HUDEP-2 (cell line): ENCODE measurements around the gene NDUFS1.
"Not testable (repeated sequence)": the region's sequence is repeated elsewhere in the genome, so short reads cannot be mapped to it uniquely, and the experiment has no call there.

Source experiments
- DNase-seq, 76 experiments: peaks; one replicate each; lab custom pipeline; 2025; ENCODE audit not compliant: unreplicated experiment in 76 of 76; lab: John Stamatoyannopoulos, UW

Gene NDUFS1

DNA sequence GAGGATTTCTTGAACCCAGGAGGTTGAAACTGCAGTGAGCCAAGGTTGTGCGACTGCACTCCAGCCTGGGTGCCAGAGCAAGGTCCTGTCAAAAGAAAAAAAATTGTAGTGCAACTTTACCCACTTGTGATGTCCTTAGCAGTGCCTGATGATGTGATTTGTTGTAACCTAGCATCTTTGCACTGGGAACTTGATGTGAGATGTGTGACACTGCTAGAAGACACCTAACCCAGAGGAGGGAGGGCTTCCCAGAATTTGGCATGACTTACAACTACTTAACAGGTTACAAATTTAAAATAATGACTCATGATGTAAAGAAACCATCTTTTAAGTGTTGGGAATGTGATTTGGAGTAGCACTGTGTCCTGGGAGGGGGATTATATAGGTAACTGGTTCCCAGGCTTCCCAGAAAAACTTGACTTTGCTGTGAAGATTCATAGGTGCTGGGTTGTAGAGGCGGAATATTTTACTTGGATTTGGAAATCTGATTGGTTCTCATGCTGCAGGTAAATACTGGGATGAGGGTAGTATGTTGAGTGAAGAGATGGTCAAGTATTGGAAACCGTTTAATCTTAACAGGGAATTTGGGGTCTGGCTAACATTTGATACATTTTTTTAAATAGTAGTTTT lies 4.1 kb upstream of the NDUFS1 start:
- DNase-seq = no peak

DNA sequence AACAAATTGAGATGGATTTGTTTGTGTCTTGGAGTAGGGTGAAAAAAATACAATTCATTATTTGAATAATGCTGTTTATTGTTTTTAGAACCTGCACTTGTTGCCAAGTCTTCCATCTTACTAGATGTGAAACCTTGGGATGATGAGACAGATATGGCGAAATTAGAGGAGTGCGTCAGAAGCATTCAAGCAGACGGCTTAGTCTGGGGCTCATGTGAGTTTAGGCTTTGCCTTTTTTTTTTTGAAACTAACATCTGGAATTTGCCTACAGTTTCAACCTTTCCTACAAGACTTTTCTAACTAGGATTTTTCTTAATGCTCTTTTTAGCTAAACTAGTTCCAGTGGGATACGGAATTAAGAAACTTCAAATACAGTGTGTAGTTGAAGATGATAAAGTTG lies 3.2 kb upstream of the NDUFS1 start:
- not testable (repeated sequence) for DNase-seq

DNA sequence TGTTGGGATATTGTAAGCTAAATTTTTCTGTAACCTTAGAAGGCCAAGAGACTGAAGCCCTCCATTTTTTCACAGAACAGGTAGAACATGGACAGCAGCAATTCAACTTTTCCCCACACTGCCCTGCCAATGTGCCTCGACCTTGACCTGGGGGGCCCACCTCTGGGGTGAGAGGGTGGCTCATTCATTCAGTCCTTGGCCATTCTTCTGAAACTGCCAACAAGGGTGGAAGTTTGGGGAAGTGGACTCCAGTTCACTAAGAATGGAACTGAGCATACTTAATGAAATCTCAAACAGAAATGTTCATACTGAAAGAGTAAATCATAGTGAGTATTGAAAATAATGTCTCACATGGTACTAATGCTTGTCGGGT lies 1.5 kb upstream of the NDUFS1 start:
- DNase-seq = peak in 1 of 76 experiments; percentile 6

DNA sequence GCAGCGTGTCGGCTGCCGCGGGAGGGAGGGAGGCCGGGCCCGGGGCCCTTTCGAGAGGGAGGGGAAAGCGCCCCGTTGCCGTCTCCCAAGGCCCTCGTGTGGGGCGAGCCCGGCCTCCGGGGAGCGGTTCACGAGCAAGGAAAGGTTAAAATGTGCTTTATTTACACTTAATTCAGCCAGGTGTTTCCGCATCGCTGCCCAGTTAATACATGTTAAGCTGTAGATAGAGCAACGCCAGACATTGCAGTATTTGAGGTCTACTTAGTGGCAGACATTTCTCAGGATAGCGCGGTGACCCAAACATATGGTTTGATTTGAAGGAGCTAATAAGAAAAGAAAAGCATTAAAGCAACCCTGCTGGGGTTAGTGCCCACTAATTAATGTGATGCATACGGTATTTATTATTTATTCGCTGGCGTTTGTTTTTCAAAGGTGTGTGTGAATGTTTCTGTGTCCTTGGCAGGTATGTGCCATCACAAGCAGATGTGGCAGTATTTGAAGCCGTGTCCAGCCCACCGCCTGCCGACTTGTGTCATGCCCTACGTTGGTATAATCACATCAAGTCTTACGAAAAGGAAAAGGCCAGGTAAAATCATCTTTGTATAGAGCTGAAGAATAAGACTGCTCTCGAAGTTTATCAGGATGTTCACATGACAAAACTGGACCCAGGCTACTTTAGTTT lies 1.0 kb upstream of the NDUFS1 start:
- DNase-seq = peak in 10 of 76 experiments; percentile 7 to 61 (median 48)

DNA sequence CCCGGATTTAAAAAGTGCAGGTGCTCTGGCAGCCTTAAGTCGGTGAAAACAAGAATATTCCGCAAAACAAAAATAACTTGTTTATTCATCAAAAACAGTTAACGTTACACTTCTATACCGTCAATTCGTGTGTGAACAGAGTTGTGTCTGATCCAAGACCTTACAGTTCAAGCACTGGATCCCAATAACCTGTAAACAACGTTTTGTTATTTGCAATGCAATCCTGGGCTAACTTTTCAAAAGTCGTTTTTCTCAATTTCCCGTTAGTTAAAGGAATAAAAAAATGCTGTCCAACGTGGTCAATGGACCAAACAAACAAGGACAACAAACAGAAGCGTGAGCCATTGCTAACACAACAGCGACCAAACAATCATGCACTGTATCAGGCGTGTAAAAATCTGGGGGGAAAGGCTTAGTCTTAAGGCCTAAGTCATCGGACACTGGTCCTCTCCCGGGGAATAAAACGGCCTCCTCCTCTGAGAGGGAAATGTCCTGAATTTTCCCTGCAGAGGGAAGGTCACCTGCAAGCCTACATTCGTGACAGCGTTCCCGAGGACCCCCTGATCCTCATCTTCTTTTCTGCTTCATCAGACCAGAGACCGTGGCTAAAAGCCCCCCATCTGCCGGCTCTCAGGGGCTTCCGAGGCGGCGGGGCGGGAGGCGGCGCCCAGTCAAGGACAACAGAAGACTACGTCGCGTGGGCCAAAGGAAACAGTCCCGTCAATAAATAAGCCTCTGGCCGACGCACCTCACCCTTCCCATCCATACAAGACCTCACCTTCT lies 490 bp downstream of the NDUFS1 start:
- peak in 3 of 76 experiments; percentile 18 to 82 (median 38) for DNase-seq

DNA sequence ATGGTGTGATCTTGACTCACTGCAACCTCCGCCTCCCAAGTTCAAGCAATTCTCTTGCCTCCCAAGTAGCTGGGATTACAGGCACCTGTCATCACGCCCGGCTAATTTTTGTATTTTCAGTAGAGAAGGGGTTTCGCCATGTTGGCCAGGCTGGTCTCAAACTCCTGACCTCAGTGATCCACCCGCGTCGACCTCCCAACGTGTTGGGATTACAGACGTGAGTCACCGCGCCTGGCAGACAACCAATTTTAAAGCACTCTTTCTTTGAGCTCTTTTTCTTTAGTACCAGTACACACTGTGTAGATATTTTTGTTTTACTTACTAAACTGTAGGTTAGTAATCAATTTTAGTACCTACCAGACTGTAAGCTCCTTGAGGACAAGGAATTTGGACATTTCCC lies 2.2 kb downstream of the NDUFS1 start:
- peak in 8 of 76 experiments; percentile 2 to 30 (median 5) for DNase-seq

DNA sequence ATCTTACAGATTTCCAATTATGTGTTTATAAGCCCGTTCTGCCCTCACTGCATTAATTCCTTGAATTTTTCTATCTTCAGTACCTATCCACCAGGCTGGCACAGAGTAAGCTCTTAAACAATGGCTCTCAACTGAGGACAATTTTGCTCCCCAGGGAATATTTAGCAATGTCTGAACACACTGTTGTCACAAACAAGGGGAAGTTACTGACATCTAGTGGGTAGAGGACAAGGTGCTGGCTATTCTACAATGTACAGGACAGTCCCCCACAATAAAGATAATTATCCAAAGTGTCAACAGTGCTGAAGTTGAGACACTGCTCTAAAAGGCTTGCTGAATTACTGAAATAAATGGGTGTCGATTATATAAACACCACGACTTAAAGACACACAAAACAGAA lies 5.0 kb downstream of the NDUFS1 start:
- peak in 2 of 76 experiments; percentile 8 to 11 for DNase-seq

DNA sequence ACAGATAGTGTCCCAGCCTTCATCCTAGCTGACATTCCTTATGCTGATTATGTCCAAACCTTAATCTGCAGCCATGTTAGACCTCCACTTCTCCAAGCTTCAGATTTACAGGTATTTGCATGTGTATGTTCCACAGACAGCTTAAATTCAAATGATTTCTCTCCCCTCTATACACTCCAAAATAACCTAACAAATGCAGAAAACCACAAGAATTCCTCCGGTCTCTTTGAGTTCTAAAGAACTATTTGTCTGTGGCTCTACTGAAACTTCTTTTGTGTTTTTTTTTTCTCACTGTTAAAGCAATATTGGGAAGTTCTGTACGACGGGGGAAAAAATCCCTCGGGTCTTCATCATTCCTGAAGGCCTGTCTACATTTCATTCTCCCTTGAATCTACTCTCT lies 8.6 kb downstream of the NDUFS1 start:
- DNase-seq = no peak

DNA sequence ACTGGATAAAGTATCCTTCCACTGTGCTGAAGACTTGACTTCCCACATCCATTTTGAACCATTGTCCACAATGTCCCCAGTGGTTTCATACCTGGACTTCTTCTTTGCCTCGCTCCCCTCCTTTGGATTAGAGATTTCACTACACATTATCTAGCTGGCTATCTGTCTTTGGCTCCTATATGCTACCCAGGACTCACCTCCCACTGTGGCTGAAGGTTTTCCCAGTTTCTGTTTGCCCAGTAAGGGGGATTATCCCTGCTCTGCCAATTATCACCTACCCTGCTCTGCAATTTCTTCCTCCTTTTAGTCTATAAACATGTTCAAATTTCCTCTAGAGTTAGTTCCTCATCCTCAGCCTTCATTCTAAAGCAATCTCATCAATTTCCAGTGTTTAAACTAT lies 9.1 kb downstream of the NDUFS1 start:
- DNase-seq = no peak

DNA sequence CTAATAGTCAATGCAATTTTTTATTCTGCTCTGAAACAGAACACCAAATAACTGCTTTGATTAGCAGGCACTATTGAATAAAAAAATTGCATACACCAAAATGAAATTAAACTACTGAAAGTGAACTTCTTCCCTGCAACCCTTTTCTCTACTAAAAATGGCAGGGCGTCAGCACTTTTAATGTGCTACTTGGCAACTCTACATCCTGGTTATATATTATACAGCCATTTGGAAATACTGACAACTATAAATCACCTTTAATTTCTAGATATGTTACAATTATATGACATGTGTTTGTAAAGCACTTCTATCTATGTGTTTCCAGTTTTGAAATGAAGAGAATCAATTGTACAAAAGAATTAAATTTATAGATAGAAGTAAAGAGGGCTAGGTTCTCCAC lies 9.9 kb downstream of the NDUFS1 start:
- no peak for DNase-seq

DNA sequence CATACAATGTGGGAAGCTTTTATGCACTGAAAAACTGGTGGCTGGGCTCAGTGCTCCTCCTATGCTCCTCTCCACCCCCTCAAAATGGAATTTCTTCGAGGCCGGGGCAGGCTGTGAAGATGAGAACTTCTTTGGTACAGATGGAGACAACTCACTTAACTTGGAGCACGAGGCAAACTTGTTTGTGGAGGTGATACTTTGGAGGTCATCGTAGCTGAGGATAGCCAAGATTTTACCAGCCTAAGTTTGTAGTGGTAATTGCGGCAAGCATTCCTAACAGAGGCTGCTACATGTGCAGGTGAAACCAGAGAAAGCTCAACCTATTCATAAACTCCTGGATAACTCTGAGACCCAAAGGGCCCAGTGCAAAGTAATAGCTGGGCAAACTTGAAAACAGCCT lies 13.6 kb downstream of the NDUFS1 start:
- no peak for DNase-seq

DNA sequence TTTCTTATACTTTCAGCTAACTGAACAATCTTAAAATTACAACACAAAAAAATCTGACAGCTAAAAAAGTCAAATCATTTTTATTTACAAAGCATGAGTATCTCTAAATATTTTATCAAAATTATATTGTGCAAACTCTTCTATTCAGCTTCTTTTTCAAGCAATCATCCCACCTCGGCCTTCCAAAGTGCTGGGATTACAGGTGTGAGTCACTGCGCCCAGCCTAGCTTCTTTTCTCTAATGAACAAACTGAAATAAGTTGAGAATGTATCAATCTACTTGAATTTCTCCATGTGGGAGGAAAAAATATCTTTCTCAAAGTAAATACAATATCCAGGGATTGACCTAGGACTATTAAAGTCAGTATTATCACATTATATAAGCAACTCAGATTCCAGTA lies 14.9 kb downstream of the NDUFS1 start:
- no peak for DNase-seq

DNA sequence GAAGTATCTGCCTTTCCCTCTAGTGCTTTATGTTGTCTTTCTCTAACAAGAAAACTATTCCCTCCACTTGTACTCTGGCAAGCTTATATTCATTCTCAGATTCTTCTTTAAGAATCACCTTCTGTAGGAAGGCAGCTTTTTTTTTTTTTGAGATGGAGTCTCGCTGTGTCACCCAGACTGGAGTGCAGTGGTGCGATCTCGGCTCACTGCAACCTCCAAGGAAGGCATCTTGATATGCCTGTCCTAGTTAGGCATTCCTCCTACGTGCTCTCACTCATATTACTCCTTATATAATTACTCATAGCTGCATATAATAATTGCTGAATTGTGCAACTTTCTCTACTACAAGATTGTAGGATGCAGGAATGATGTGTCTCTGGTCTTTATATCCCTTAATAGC lies 15.8 kb downstream of the NDUFS1 start:
- no peak for DNase-seq

DNA sequence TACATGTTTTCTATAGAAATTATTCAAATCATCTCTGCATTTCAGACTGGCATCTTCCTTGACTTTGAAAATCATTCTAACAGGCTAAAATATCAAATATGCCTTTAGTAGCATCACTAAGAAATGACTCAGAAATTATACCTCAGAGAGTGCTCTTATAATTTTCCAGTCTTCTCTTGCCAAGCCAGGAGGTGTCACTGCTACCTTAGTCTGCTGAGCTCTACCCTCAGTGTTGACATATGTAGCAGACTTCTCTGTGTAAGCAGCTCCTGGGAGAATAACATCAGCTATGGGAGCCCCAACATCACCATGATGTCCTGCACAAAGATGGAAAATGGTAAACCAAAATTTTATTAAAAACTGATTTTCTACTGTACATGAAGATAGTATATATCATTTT lies 31.6 kb downstream of the NDUFS1 start:
- DNase-seq = no peak

DNA sequence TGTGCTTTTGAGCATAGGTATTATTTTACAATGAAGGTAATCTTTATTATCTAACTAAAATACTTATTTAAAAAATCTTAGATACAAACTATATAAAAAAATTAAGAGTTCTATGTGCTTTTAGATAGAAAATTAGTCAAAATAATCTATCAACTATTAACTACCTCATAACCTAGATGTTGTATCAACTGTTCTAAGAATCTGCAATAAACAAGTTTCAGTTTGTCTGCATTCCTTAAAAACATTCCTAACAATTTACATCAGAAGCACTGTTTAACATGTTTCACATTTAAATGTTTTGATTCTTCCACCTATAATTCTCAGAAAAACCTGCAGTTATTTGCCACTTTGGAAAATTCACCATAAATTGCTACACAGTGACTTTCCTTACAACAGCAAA lies 33.3 kb downstream of the NDUFS1 start:
- no peak for DNase-seq

DNA sequence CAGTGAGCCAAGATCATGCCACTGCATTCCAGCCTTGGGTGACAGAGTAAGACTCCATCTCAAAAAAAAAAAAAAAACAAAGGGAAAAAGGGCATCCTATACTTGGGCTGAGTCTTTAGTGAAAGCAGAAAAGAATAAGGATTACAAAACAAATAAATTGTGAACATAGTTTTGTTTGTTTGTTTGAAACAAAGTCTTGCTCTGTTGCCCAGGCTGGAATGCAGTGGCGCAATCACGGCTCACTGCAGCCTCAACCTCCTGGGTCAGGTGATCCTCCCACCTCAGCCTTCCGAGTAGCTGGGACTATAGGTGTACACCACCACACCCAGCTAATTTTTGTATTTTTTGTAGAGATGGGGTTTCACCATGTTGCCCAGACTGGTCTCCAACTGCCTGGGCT lies 36.7 kb downstream of the NDUFS1 start:
- not testable (repeated sequence) for DNase-seq

DNA sequence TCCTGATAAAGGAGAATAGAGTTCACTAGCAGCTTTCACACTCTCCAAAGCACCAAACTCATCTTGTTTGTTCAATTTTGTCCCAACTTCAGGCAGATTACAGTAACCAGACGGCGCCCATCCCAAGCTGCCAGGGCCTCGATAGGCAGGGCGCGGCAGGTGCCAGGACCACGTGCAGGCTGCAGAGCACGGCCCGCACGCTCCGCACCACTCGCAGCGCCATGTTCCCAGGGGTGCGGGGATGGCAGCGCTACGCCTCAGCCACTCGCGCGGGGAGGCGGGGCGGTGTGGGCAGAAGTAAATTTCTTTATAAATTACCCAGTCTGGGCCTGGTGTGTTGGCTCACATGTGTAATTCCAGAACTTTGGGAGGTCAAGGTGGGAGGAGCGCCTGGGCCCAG lies 43.0 kb downstream of the NDUFS1 start:
- no peak for DNase-seq

DNA sequence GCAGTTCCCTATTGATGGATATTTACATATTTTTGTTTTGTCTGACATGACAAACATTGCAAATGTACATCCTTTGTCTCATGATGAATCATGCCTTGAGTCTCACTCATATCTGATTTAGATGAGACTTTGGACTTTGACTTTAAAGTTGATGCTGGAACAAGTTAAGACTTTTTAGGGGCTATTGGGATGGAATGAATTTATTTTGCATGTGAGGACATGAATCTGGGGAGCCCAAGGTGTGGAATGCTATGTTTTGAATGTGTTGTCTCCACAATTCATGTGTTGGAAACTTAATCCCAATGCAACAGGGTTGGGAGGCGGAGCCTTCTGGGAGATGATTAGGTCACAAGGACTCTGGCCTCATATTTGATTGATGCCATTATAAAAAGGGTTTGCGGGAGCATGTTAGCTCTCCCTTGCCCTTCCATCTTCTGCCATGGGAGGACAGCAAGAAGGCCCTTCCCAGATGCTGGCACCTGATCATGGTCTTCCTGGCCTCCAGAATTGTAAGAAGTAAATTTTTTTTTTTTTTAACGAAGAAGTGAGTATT lies 44.1 kb downstream of the NDUFS1 start:
- DNase-seq = no peak

DNA sequence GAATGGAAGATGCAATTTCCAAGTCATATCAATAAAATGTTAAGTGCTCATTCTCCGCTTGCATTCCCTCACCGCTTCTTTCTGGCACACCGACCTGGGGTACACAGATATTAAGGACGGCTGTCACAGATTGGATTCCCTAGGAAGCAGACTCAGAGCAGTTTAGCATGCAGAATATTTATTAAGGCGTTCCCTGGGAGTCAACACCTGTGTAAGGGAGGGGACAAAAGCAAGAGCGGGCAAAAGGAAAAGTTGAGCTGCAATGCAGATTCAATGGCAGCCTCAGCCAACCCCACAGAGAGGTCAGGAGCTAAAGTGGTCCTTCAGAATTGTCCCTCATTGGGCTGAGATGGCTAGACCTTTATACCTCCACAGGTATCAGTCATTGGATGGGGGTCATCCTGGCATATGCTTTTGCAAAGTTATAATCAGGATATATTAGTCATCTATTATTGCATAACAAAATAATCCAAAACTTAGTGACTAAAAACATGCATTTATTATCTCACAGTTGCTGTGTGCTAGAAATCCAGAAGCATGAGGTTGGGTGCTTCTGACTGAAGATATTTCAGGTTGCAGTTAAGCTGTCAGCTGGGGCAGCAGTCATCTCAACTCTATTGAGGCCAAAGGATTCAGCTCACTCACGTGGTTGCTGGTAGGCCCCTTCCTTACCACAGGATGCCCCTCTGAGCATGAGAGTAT lies 46.2 kb downstream of the NDUFS1 start:
- DNase-seq = no peak

DNA sequence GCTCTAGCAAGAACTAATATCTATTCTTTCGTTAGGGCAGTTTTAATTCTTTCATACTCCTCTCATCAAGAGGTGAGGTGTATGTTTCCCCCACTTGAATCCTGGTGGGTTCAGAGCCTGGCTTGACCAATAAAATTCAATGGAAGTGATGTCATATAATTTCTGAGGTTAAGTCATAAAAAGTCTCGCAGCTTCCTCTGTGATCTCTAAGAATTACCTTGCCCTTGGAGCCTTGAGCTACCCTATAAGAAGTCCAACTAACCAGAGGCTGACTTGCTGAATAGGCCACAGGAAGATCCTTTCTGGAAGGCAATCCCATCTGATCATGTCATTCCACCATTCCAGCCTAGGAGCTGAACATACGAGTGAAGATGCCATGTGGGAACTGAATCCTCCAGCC lies 47.1 kb downstream of the NDUFS1 start:
- no peak for DNase-seq

DNA sequence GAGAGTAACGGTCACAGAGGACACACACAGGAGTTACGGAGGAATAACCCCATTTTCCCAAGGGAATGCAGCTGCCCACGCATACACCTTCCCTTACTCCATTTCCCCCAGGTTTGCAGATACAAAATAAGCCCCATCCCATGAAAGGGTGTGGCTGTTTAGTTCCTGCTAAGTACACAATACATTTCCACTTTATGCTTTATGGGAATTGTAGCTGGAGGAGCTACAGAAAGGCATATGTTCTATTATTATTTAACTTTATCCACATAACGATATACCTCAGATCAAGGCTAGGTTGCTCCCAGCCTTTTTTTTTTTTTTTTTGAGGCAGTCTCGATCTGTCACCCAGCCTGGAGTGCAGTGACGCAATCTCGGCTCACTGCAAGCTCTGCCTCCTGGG lies 50.5 kb downstream of the NDUFS1 start:
- DNase-seq = no peak
